Pulmonary artery endothelial cell (primary cell): ENCODE data around the gene ZBTB7B. TPM values are rescaled to one million over a fixed set of nuclear protein-coding genes. Genes with fewer than 3 reads are reported as not detected.

Experiments used
- DNase-seq: peaks from one replicate; pipeline ENCODE4 v3.0.0-alpha.2; 2011; ENCODE audit warnings: low read depth, low spot score
- total RNA-seq: library from RNA; depleted of rRNA; stranded (reverse); fragments of >200 nt; gene quantifications from 2 replicates; pipeline ENCODE4 v1.2.3, GENCODE V29; 2014

Gene ZBTB7B
- total RNA-seq, 1 donor from 2014 or later, result 11.5 TPM

- no peak for DNase-seq
These were observed 1.3 kb downstream of the ZBTB7B start for GRCh38 chr1:155003766-155004351.

- no peak for DNase-seq
These were observed 1.9 kb downstream of the ZBTB7B start for GRCh38 chr1:155004352-155005075.

GRCh38 chr1:155005076-155006011, 2.7 kb downstream of the ZBTB7B start:
- no peak for DNase-seq

- DNase-seq, result no peak
These were observed 4.0 kb downstream of the ZBTB7B start for GRCh38 chr1:155006601-155007101.

GRCh38 chr1:155007251-155007828, 4.7 kb downstream of the ZBTB7B start:
- DNase-seq, result no peak

GRCh38 chr1:155008015-155008941, 5.7 kb downstream of the ZBTB7B start:
- no peak for DNase-seq

DNA sequence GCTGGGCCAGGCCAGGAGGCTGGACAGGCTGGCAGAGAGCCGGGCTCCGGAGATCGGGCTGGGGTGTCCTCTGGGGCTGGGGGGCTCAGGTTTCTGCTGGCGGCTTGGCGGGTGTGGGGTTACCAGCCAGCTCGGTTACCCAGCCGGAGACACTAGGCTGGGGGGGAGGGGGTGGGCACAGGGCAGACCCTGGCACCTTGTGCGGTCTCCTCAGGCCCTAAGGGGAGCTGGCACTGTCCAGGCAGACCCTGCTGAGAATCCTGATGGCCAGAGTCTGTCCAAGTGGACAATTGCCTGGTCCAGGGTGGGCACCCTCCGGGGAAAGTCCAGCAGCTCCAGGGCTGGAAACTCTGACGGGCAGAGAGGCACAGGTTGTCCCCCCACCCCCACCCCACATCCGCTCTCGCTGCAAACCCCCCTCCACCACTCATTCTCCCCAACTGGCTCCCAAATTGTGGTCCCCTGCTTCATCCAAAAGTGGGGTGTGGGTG, 6.7 kb downstream of the ZBTB7B start:
- DNase-seq, result no peak

GRCh38 chr1:155009742-155010141, 7.1 kb downstream of the ZBTB7B start:
- no peak for DNase-seq

DNA sequence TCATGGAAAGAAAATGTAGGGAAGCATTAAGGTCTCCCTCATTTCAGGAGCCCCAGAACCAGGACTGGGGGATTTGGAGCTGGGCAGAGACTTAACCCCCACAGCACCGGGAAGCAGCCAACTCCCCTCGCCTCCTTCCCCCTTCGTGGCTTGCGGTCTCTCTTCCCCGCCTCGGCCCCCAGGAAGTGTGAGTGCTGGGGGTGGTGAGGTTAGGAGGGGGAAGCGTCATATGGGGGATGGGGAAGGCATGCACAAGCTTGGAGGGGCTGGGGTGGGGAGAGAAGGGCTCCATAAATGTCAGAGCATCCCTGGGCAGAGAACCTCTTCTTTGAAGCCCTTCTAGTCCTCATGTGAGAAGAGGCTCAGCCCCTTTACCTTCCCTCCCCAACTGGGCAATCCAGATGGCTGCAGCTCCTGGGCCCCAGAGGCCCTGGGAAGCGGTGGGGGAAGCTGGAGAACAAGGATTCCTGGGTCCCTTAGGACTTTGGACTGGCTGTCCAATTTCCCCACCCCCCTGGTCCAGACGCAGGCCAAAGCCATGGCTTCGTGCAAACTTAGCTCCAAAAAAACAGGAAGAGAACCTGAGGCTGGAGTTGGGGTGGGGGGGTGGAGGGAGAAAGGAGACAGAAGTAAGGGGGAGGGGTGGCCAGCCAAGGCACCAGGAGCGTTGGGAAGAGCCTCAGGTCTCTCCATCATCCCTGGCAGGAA, 7.8 kb downstream of the ZBTB7B start:
- DNase-seq, result no peak

GRCh38 chr1:155011004-155011416, 8.4 kb downstream of the ZBTB7B start:
- no peak for DNase-seq

DNA sequence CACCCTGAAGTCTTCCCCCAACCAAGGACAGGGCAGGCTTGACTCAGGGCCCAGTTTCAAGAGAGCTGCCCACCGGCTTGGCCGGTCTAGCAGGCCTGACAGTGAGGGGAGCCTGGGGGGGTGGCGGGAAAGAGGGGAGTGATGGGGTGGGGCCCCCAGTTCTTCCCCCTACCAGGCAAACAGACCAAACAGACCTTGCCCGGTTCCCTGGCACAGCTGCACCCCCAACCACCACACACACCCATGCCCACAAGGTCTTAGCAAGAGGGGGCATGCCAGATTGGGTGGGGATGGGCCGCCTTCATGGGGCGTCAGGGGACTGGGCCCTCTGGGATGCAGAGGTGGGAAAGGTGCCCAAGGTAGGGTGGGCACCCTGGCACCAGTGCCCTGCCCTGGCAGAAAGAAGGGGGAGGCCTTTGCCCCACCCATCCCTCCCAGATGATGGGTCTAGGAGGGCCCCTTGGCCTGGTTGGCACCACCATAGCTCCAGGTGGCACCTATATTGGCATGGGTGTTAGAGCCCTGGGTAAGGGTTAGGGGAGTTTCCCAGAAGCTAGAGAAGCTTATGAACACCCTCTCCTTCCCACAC, 8.9 kb downstream of the ZBTB7B start:
- DNase-seq, result no peak

GRCh38 chr1:155012026-155012546, 9.5 kb downstream of the ZBTB7B start:
- DNase-seq, result no peak

GRCh38 chr1:155012776-155013602, 10.4 kb downstream of the ZBTB7B start:
- DNase-seq, result no peak

- DNase-seq, result no peak
These were observed 11.0 kb downstream of the ZBTB7B start for GRCh38 chr1:155013632-155014031.

- no peak for DNase-seq
These were observed 12.3 kb downstream of the ZBTB7B start for GRCh38 chr1:155014709-155015508.

- no peak for DNase-seq
These were observed 13.1 kb downstream of the ZBTB7B start for GRCh38 chr1:155015527-155016230.
